ENCODE data around the gene UBE2E2. TPM values are rescaled to one million over a fixed set of nuclear protein-coding genes. Genes with fewer than 3 reads are reported as not detected.

Gene UBE2E2
- total RNA-seq, 1 donor from 2014 or later = 45.9 TPM

DNA sequence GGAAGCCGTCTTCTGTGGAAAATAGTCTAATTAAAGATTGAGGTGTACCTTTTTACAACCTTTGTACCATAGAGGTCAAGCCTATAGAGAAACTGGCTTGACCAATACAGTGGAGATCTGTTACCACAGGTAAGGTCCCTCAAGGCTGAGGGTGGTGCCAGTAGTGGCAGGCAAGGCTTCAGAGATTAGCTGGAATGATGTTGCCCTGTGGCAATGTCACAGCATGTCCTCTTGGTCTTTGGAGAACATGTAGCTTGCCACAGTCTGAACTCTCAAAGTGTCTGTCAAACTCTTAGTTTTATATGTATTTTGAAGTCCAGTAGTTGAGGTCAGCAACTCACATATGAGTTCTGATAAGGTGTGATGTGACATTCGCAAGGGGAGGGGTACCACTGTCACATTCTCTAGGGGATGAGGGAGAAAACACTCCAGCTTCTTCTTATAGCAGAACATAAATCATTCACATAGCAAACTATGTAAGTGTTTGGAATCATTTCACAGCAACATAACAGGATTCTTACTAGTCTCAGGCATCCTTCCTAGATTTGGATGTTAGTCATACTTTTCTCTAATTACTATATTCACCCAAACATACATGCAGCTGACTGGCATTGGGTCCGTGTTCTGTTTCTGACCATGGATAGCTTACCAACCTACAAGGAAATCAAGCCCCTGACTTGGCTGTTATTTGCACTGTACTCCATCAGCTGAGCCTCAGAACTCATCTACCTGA is 173.6 kb downstream of the UBE2E2 start:
- ATAC-seq (no peak), DNase-seq (no peak)
- Histone ChIP-seq H3K4me1 (peaks cover 9% of the 10 kb centered on the region), H3K27me3 (no peaks in the 10 kb centered on the region), H3K4me3 (no peak overlapping the region), H3K27ac (no peak overlapping the region), H3K9me3 (no peaks in the 10 kb centered on the region), H3K36me3 (no peaks in the 10 kb centered on the region)
- TF ChIP-seq, protein P1, sequence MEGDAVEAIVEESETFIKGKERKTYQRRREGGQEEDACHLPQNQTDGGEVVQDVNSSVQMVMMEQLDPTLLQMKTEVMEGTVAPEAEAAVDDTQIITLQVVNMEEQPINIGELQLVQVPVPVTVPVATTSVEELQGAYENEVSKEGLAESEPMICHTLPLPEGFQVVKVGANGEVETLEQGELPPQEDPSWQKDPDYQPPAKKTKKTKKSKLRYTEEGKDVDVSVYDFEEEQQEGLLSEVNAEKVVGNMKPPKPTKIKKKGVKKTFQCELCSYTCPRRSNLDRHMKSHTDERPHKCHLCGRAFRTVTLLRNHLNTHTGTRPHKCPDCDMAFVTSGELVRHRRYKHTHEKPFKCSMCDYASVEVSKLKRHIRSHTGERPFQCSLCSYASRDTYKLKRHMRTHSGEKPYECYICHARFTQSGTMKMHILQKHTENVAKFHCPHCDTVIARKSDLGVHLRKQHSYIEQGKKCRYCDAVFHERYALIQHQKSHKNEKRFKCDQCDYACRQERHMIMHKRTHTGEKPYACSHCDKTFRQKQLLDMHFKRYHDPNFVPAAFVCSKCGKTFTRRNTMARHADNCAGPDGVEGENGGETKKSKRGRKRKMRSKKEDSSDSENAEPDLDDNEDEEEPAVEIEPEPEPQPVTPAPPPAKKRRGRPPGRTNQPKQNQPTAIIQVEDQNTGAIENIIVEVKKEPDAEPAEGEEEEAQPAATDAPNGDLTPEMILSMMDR (IDR thresholded peaks at IDR 0.05) = no peak
- intact Hi-C loops (cut with DNase I) = no loop called here

DNA sequence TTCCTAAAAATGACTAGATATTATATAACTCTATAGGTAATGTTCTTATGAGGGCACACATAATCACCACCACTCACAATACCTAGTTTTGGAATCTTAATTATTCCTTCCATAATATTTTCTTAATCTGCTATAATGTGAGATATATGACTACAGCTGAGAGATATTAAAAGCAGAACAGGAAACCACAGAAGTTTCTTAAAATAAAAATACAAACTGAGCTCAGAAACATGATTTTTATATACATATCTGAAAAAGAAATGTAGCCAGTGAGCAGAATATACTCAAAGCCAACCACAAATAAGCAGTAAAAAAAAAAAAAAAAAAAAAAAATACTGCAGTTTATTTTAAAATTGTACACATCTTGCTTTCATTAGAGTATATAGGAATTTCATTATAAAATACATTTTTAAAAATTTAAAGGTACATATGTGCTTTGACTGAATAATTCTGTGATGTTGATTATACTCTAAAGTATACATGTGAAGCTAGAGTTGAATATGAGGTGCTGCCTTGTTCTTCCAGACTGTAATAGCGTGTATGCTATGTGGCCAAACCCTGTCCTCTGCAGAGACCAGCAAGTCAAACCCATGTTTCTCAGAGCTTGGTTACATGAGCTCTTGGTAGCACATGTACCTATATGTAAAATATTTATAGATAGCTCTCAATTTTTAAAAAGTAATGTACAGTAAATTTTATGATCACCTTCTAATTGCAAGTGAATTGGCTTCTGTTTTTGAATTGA is 175.0 kb downstream of the UBE2E2 start:
- H3K9me3 ChIP-seq = no peaks in the 10 kb centered on the region
- peaks cover 9% of the 10 kb centered on the region for H3K4me1 ChIP-seq
- no peak overlapping the region for H3K27ac ChIP-seq
- TF ChIP-seq, protein P1 (IDR thresholded peaks at IDR 0.05) = no peak
- no peaks in the 10 kb centered on the region for H3K36me3 ChIP-seq
- no peak overlapping the region for H3K4me3 ChIP-seq
- no peak for ATAC-seq
- DNase-seq = no peak
- no peaks in the 10 kb centered on the region for H3K27me3 ChIP-seq
- intact Hi-C loops (cut with DNase I) = no loop called here

DNA sequence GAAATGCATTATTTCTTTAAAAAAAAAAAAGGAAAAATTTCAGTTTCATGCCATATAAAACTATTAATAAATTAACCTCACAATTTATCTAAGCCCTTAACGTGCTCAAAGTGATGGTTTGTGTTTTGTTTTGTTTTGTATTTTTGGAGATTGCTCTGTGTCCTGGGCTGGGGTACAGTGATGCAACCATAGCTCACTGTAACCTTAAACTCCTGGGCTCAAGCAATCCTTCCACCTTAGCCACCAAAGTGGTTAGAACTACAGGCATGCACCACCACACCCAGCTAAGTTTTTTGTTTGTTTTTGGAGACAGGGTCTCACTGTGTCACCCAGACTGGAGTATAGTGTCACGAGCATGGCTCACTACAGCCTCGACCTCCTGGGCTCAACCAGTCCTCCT is 180.7 kb downstream of the UBE2E2 start:
- Histone ChIP-seq H3K4me1 (peaks cover 5% of the 10 kb centered on the region), H3K36me3 (no peaks in the 10 kb centered on the region), H3K9me3 (no peaks in the 10 kb centered on the region), H3K27me3 (no peaks in the 10 kb centered on the region), H3K27ac (no peak overlapping the region), H3K4me3 (no peak overlapping the region)
- ATAC-seq (no peak), DNase-seq (no peak)
- TF ChIP-seq, protein P1 (IDR thresholded peaks at IDR 0.05) = no peak
- intact Hi-C loops (cut with DNase I) = no loop called here

DNA sequence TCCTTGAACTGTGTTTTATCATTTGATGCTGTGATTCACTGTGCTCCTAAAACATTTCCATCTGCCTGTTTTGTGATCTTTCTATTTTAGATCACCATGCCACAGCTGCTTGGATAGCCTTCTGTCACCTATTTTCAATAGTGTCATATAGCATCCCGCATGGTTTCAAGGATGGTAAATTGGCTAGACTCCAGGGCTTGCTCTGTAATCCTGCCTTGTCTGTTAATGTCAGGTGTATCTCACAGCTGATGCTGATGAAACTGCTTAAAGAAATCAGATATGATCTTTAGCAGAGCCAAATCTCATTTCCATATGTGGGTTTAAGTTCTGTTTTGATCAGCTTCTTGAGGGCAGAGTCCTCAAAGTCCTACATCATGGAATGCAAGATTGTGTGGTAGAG is 182.2 kb downstream of the UBE2E2 start:
- DNase-seq (no peak), ATAC-seq (no peak)
- no peaks in the 10 kb centered on the region for H3K9me3 ChIP-seq
- TF ChIP-seq, protein P1 (IDR thresholded peaks at IDR 0.05) = no peak
- H3K36me3 ChIP-seq = no peaks in the 10 kb centered on the region
- H3K4me3 ChIP-seq = no peak overlapping the region
- H3K4me1 ChIP-seq = peaks cover 5% of the 10 kb centered on the region
- intact Hi-C loops (cut with DNase I) = no loop called here
- H3K27me3 ChIP-seq = no peaks in the 10 kb centered on the region
- no peak overlapping the region for H3K27ac ChIP-seq

DNA sequence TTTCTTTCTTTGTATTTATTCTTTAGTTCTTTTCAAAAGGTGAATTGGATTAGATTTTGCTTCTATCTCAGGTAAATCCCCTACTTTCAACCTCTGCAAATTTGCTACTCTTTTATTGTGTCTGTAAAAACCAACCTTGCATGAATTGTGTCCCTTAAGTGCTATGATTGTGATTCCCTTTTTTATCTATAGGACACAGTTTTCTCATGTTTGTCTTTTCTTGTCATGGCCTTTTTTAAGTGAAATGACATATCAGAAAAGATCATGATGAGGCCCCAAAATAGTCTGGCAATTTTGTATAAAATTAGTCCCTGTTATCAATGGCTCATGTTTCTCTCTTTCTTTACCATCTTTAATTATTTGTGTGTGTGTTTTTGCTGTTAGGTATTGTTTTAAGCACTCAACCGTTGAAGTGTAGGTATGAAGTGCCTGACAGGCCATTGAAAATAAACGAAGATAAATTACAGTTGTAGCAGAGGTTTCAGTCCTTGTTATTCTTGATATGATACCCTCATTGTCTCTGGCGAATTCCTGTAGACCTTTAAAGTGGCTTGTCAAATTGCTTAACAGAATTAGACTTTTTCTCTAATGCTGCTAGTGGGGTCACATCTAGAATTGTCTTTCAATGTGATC is 184.3 kb downstream of the UBE2E2 start:
- Histone ChIP-seq H3K9me3 (no peaks in the 10 kb centered on the region), H3K27ac (no peak overlapping the region), H3K36me3 (no peaks in the 10 kb centered on the region), H3K27me3 (no peaks in the 10 kb centered on the region), H3K4me1 (peaks cover 5% of the 10 kb centered on the region), H3K4me3 (no peak overlapping the region)
- intact Hi-C loops (cut with DNase I) = no loop called here
- no peak for DNase-seq
- no peak for ATAC-seq
- TF ChIP-seq, protein P1 (IDR thresholded peaks at IDR 0.05) = no peak

Data from upper lobe of right lung (tissue), 1 donor.